HepG2 (cell line): ENCODE results near the gene DIP2C. TPM values are rescaled to one million over a fixed set of nuclear protein-coding genes. Genes with fewer than 3 reads are reported as not detected.

Experiments
- ATAC-seq: fragments of 200-7000 bp; cut with Tn5 transposase; 3 replicates; pipeline ENCODE4 v1.9.1; 2020; ENCODE audit warnings: mild to moderate bottlenecking, moderate library complexity
- BruUV-seq: library from RNA; stranded (reverse); fragments of 400-500 nt; replicated peaks from 2 replicates; lab custom pipeline; 2021; lab: Mats Ljungman, UMichigan
- CTCF ChIA-PET: fragments of 300-600 bp; formaldehyde crosslinking; extraction: SDS; loops from one replicate; lab custom pipeline; 2021; ENCODE audit warnings: low total read pairs, inconsistent platforms, low intra/inter-chr PET ratio; lab: Yijun Ruan, JAX
- POLR2A ChIA-PET: fragments of 350-600 bp; sonication (Branson Sonifier 250); formaldehyde crosslinking; loops from one replicate; lab custom pipeline; 2020; ENCODE audit warnings: antibody characterized with exemption, inconsistent platforms; lab: Yijun Ruan, JAX
- DNase-seq: peaks from one replicate; pipeline ENCODE4 v3.0.0-alpha.2; 2015; ENCODE audit warnings: low spot score
- FAIRE-seq: peaks from 3 replicates; lab custom pipeline; 2011; peaks lifted over from hg19 to GRCh38; lab: Jason Lieb, UNC
- H2AFZ ChIP-seq: one replicate; pipeline ENCODE4 v1.6.1; 2011; ENCODE audit warnings: low read length, inconsistent platforms
- H3K27ac ChIP-seq: fragments of 300-600 bp; 3 replicates; pipeline ENCODE4 v1.8.0; 2011; ENCODE audit warnings: mixed run types, mild to moderate bottlenecking, mixed read lengths, low read length, inconsistent platforms; ENCODE audit not compliant: insufficient read depth; ENCODE audit errors: extremely low read length
- H3K27me3 ChIP-seq, 2 experiments: fragments of 200-600 bp in 1 of 2; 2 replicates in 1 of 2; 3 replicates in 1 of 2; pipeline versions ENCODE4 v1.6.0 to v1.8.0; 2011; ENCODE audit warnings: low read length in 2 of 2, mild to moderate bottlenecking in 2 of 2, moderate library complexity in 2 of 2, inconsistent platforms in 1 of 2; ENCODE audit not compliant: insufficient read depth in 2 of 2, control insufficient read depth in 1 of 2
- H3K36me3 ChIP-seq, 2 experiments: fragments of 200-600 bp in 1 of 2; replicated peaks in 1 of 2; 2 replicates in 1 of 2; 3 replicates in 1 of 2; pipeline versions ENCODE4 v1.5.1 to v1.8.0; 2011; ENCODE audit warnings: low read length in 2 of 2, inconsistent platforms in 1 of 2; ENCODE audit not compliant: insufficient read depth in 2 of 2, control insufficient read depth in 1 of 2
- H3K4me1 ChIP-seq: 2 replicates; pipeline ENCODE4 v1.5.1; 2012; ENCODE audit warnings: low read length, inconsistent platforms; ENCODE audit not compliant: insufficient read depth
- H3K4me2 ChIP-seq: 2 replicates; pipeline ENCODE4 v1.6.0; 2011; ENCODE audit warnings: low read depth, low read length, inconsistent platforms
- H3K4me3 ChIP-seq, 3 experiments: fragments of 200-600 bp in 1 of 3; sonication (generic), shearing (Covaris generic) in 1 of 3; replicated peaks in 1 of 3; 2 replicates each; pipeline ENCODE4 v1.5.1; 2011 to 2016; ENCODE audit warnings: low read length in 3 of 3, inconsistent platforms in 2 of 3, low read depth in 2 of 3, mild to moderate bottlenecking in 2 of 3, control low read depth in 1 of 3, mixed read lengths in 1 of 3; ENCODE audit not compliant: insufficient read depth in 1 of 3
- H3K79me2 ChIP-seq: one replicate; pipeline ENCODE4 v1.6.1; 2011; ENCODE audit warnings: low read length, inconsistent platforms; ENCODE audit not compliant: insufficient read depth
- H3K9ac ChIP-seq: 2 replicates; pipeline ENCODE4 v1.6.0; 2011; ENCODE audit warnings: mild to moderate bottlenecking, low read depth, low read length, inconsistent platforms; ENCODE audit not compliant: insufficient read depth
- H3K9me3 ChIP-seq: 2 replicates; pipeline ENCODE4 v1.5.1; 2012; ENCODE audit warnings: mild to moderate bottlenecking, low read length
- H4K20me1 ChIP-seq: 2 replicates; pipeline ENCODE4 v1.6.0; 2011; ENCODE audit warnings: inconsistent platforms, mild to moderate bottlenecking, low read length, moderate library complexity; ENCODE audit not compliant: insufficient read depth
- ATM ChIP-seq: fragments of 450-650 bp; IDR thresholded peaks from 2 replicates; pipeline ENCODE4 v1.7.1; 2017; ENCODE audit warnings: mild to moderate bottlenecking, borderline replicate concordance
- CCAR2 ChIP-seq: fragments of 200-400 bp; formaldehyde crosslinking; optimal IDR thresholded peaks from 2 replicates; pipeline ENCODE3; 2018; ENCODE audit warnings: low read depth, mild to moderate bottlenecking, low read length, moderate library complexity
- GTF3A ChIP-seq: sonication (generic); formaldehyde crosslinking; conservative IDR thresholded peaks from 2 replicates; pipeline ENCODE4 v1.4.0; 2020; ENCODE audit warnings: mild to moderate bottlenecking, missing genetic modification reagents
- RBFOX2 ChIP-seq: fragments of 200-400 bp; formaldehyde crosslinking; IDR thresholded peaks from 2 replicates; pipeline ENCODE4 v1.6.1; 2017; ENCODE audit warnings: low read depth, mild to moderate bottlenecking, low read length
- ZHX2 ChIP-seq, 2 experiments: sonication (generic) in 1 of 2; formaldehyde crosslinking in 1 of 2; IDR thresholded peaks; 2 replicates each; pipeline versions ENCODE4 v1.6.1 to v1.9.0; 2014 to 2022; ENCODE audit warnings: antibody characterized with exemption in 1 of 2, borderline replicate concordance in 1 of 2, inconsistent platforms in 1 of 2, low read depth in 1 of 2, missing genetic modification reagents in 1 of 2
- ZNF333 ChIP-seq: sonication (generic); formaldehyde crosslinking; IDR thresholded peaks from 2 replicates; pipeline ENCODE4 v1.4.0; 2020; ENCODE audit warnings: mild to moderate bottlenecking, missing genetic modification reagents, borderline replicate concordance
- ZNF335 ChIP-seq: sonication (generic); formaldehyde crosslinking; IDR thresholded peaks from 2 replicates; pipeline ENCODE4 v1.4.0; 2020; ENCODE audit warnings: missing genetic modification reagents
- ZNF577 ChIP-seq: sonication (generic); formaldehyde crosslinking; IDR thresholded peaks from 2 replicates; pipeline ENCODE4 v1.4.0; 2020; ENCODE audit warnings: mild to moderate bottlenecking, low read depth, missing genetic modification reagents, borderline replicate concordance
- ZNF619 ChIP-seq: sonication (generic); formaldehyde crosslinking; IDR thresholded peaks from 2 replicates; pipeline ENCODE4 v1.4.0; 2020; ENCODE audit warnings: mild to moderate bottlenecking, missing genetic modification reagents
- WGBS: methylation state at CpG from one replicate; pipeline ENCODE4 v1.1.6; 2017; ENCODE audit warnings: low lambda C conversion rate; 5-methylcytosine and 5-hydroxymethylcytosine counted together
- in situ Hi-C: cut with HindIII; loops from 2 replicates; pipeline ENCODE4 v1.10.0; 2017; ENCODE audit warnings: low pct_unique_long_range_greater_than_20kb; ENCODE audit not compliant: extremely low pct_ligation_motif_present
- intact Hi-C: fragments of 100-400 bp; cut with micrococcal nuclease; formaldehyde crosslinking; loops from one replicate; pipeline ENCODE4 v1.10.0; 2022; ENCODE audit not compliant: unreplicated experiment
- polyA plus RNA-seq, 8 experiments: library from polyadenylated mRNA; depleted of rRNA in 3 of 8; stranded (reverse) in 7 of 8; unstranded in 1 of 8; fragments of >200 nt; fragmentation: Illumina TruSeq in 4 of 8; extraction: Trizol in 4 of 8; gene quantifications; 2 replicates each; pipeline versions ENCODE4 v1.2.1 to v1.2.3, GENCODE V29; 2011 to 2016; ENCODE audit warnings: low read depth in 4 of 8, missing spikeins in 1 of 8, mixed read lengths in 1 of 8; ENCODE audit not compliant: insufficient read depth in 1 of 8
- total RNA-seq, 5 experiments: library from RNA; depleted of rRNA; stranded (reverse); fragments of >200 nt; fragmentation: Illumina TruSeq; extraction: Trizol; gene quantifications; 2 replicates each; pipeline ENCODE4 v1.2.3, GENCODE V29; 2016; ENCODE audit warnings: low read depth in 1 of 5

Gene DIP2C
- total and polyA plus RNA-seq, 2 of the 13 experiments (the other 11 are each of a cell fraction or from before 2014, with no cell fraction given), result 2.2 to 2.7 TPM

- no peak for TF ChIP-seq ZHX2 (IDR thresholded peaks at IDR 0.05; ENCODE audit: low read depth)
- TF ChIP-seq ZHX2 (CRISPR knock-in tag; IDR thresholded peaks at IDR 0.05; ENCODE audit: borderline replicate concordance), result no peak
- TF ChIP-seq CCAR2, result no peak
- no peak for TF ChIP-seq ATM
- TF ChIP-seq GTF3A, result no peak
- no peak for TF ChIP-seq ZNF333 (CRISPR knock-in tag)
Measured at GRCh38 chr10:488933-489215, 200.6 kb downstream of the DIP2C start (continued).

GRCh38 chr10:488081-488932 is 201.2 kb downstream of the DIP2C start:
- WGBS, result 92% methylated on average over 21 of the region's 21 CpGs
- in situ Hi-C loops, result no loop called here
- no peaks in the 10 kb centered on the region for H3K79me2 ChIP-seq
- FAIRE-seq (no peak), DNase-seq (no peak), ATAC-seq (no peak)
- no peaks in the 10 kb centered on the region for H4K20me1 ChIP-seq
- no peaks in the 10 kb centered on the region for H3K9me3 ChIP-seq
- H3K36me3 ChIP-seq, result no peaks in the 10 kb centered on the region
- no peak overlapping the region for H3K4me2 ChIP-seq
- POLR2A ChIA-PET, result no interaction called here
- H3K9ac ChIP-seq, result no peak overlapping the region
- peaks cover 10% of the 10 kb centered on the region for H3K4me1 ChIP-seq
- H3K4me3 ChIP-seq, result no peak overlapping the region
- CTCF ChIA-PET, result no interaction called here
- H2AFZ ChIP-seq, result no peak overlapping the region
- TF ChIP-seq ZNF577 (CRISPR knock-in tag) (no peak), ZNF335 (CRISPR knock-in tag) (no peak), ZNF619 (no peak), RBFOX2 (no peak)
- no TSS peak for BruUV-seq
- no peaks in the 10 kb centered on the region for H3K27me3 ChIP-seq
- no peak overlapping the region for H3K27ac ChIP-seq
- intact Hi-C loops, result no loop called here
